SK-N-SH (cell line): ENCODE data around the gene ZBTB7B. TPM values are rescaled to one million over a fixed set of nuclear protein-coding genes. Genes with fewer than 3 reads are reported as not detected.

Experiments used
- CTCF ChIA-PET: fragments of 300-600, 350-600 bp; formaldehyde crosslinking; extraction: SDS; loops from one replicate; lab custom pipeline; 2021; lab: Yijun Ruan, JAX
- POLR2A ChIA-PET: fragments of 350-600 bp; sonication (Branson Sonifier 250); formaldehyde crosslinking; extraction: SDS; loops from one replicate; lab custom pipeline; 2020; ENCODE audit warnings: antibody characterized with exemption, inconsistent platforms; lab: Yijun Ruan, JAX
- DNase-seq: peaks from one replicate; pipeline ENCODE4 v3.0.0; 2012
- H2AFZ ChIP-seq: fragments of 200-600 bp; sonication (generic); 2 replicates; pipeline ENCODE4 v1.8.1; 2016; ENCODE audit warnings: antibody characterized with exemption, mild to moderate bottlenecking, low read depth
- H3F3A ChIP-seq: fragments of 200-600 bp; sonication (generic); replicated peaks from 2 replicates; pipeline ENCODE3; 2016; ENCODE audit warnings: antibody characterized with exemption, mild to moderate bottlenecking; ENCODE audit not compliant: insufficient read depth
- H3K27ac ChIP-seq, 2 experiments: fragments of 200-500 bp in 1 of 2; fragments of 200-600 bp in 1 of 2; sonication (Bioruptor generic) in 1 of 2; sonication (generic), shearing (Covaris generic) in 1 of 2; 2 replicates each; pipeline versions ENCODE4 v1.5.1 to v1.6.1; 2014 to 2016; ENCODE audit warnings: low read depth in 2 of 2, inconsistent platforms in 1 of 2, low read length in 1 of 2, mild to moderate bottlenecking in 1 of 2, mixed read lengths in 1 of 2
- H3K27me3 ChIP-seq: fragments of 200-600 bp; sonication (generic), shearing (Covaris generic); 2 replicates; pipeline ENCODE4 v1.6.1; 2016; ENCODE audit warnings: mixed run types; ENCODE audit not compliant: insufficient read depth
- H3K36me3 ChIP-seq, 2 experiments: fragments of 200-500 bp in 1 of 2; fragments of 200-600 bp in 1 of 2; sonication (Bioruptor generic) in 1 of 2; sonication (generic) in 1 of 2; replicated peaks in 1 of 2; 2 replicates each; pipeline versions ENCODE3 to v1.5.1; 2014 to 2016; ENCODE audit warnings: low read length in 1 of 2, mild to moderate bottlenecking in 1 of 2; ENCODE audit not compliant: insufficient read depth in 2 of 2, control insufficient read depth in 1 of 2
- H3K4me1 ChIP-seq, 2 experiments: fragments of 200-500 bp in 1 of 2; fragments of 200-600 bp in 1 of 2; sonication (Bioruptor generic) in 1 of 2; sonication (generic), shearing (Covaris generic) in 1 of 2; 2 replicates each; pipeline versions ENCODE4 v1.5.1 to v1.6.1; 2014 to 2016; ENCODE audit warnings: low read depth in 1 of 2, low read length in 1 of 2, mixed run types in 1 of 2; ENCODE audit not compliant: insufficient read depth in 2 of 2, control insufficient read depth in 1 of 2
- H3K4me2 ChIP-seq: fragments of 200-600 bp; sonication (generic), shearing (Covaris generic); 2 replicates; pipeline ENCODE4 v1.6.1; 2017; ENCODE audit warnings: mixed run types
- H3K4me3 ChIP-seq, 2 experiments: fragments of 200-500 bp in 1 of 2; fragments of 200-600 bp in 1 of 2; sonication (Bioruptor generic) in 1 of 2; sonication (generic), shearing (Covaris generic) in 1 of 2; 2 replicates each; pipeline versions ENCODE4 v1.5.1 to v1.8.1; 2014 to 2016; ENCODE audit warnings: low read depth in 2 of 2, inconsistent platforms in 1 of 2, low read length in 1 of 2, mild to moderate bottlenecking in 1 of 2, mixed read lengths in 1 of 2, moderate library complexity in 1 of 2
- H3K79me2 ChIP-seq: fragments of 200-600 bp; sonication (generic); 2 replicates; pipeline ENCODE4 v1.8.1; 2017; ENCODE audit warnings: mild to moderate bottlenecking; ENCODE audit not compliant: insufficient read depth
- H3K9ac ChIP-seq: fragments of 200-600 bp; sonication (generic); 2 replicates; pipeline ENCODE4 v1.6.1; 2017; ENCODE audit warnings: mixed run types
- H3K9me2 ChIP-seq: fragments of 200-600 bp; sonication (generic); 2 replicates; pipeline ENCODE4 v1.6.1; 2017; ENCODE audit warnings: mixed run types
- H3K9me3 ChIP-seq: fragments of 200-600 bp; sonication (generic); 2 replicates; pipeline ENCODE4 v1.6.1; 2017; ENCODE audit warnings: mixed run types, mild to moderate bottlenecking, moderate library complexity
- H4K20me1 ChIP-seq: fragments of 200-600 bp; sonication (generic); 2 replicates; pipeline ENCODE4 v1.6.1; 2017; ENCODE audit warnings: mild to moderate bottlenecking, mixed run types; ENCODE audit not compliant: insufficient read depth
- CTCF ChIP-seq: fragments of 200-600 bp; sonication (generic); IDR thresholded peaks from 2 replicates; pipeline ENCODE4 v1.6.1; 2017; ENCODE audit warnings: antibody characterized with exemption, mild to moderate bottlenecking, moderate library complexity
- EZH2phosphoT487 ChIP-seq: fragments of 200-600 bp; sonication (generic); IDR thresholded peaks from 2 replicates; pipeline ENCODE4 v1.6.1; 2017; ENCODE audit warnings: low read depth, mixed run types, mild to moderate bottlenecking, antibody characterized with exemption, moderate library complexity, borderline replicate concordance
- FOXJ3 ChIP-seq: sonication (generic); formaldehyde crosslinking; IDR thresholded peaks from 2 replicates; pipeline ENCODE4 v1.5.1; 2020; ENCODE audit warnings: mild to moderate bottlenecking, missing genetic modification reagents
- JUND ChIP-seq: IDR thresholded peaks from 2 replicates; pipeline ENCODE4 v1.4.0; 2012
- REST ChIP-seq: IDR thresholded peaks from 2 replicates; pipeline ENCODE4 v1.6.1; 2012; ENCODE audit warnings: mild to moderate bottlenecking, low read depth, low read length, moderate library complexity
- RFX5 ChIP-seq: IDR thresholded peaks from 2 replicates; pipeline ENCODE4 v1.6.1; 2012; ENCODE audit warnings: mild to moderate bottlenecking, improper control_type of control experiment, low read length
- SIN3A ChIP-seq: IDR thresholded peaks from 2 replicates; pipeline ENCODE4 v1.6.1; 2012; ENCODE audit warnings: low read depth, mild to moderate bottlenecking, low read length, moderate library complexity, borderline replicate concordance
- WGBS: methylation state at CpG from one replicate; pipeline ENCODE4 v1.1.6; 2017; ENCODE audit warnings: low lambda C conversion rate; 5-methylcytosine and 5-hydroxymethylcytosine counted together
- polyA plus RNA-seq, 3 experiments: library from polyadenylated mRNA; depleted of rRNA; stranded (reverse); fragments of >200 nt; gene quantifications; 2 replicates each; pipeline ENCODE4 v1.2.3, GENCODE V29; 2012

Gene ZBTB7B
- polyA plus RNA-seq, 1 of the 3 experiments (the other 2 are of a cell fraction), result 15.7 TPM

- no peak for TF ChIP-seq REST
- no peak for TF ChIP-seq RFX5
- no peak for TF ChIP-seq SIN3A
- no peak for TF ChIP-seq EZH2phosphoT487
- TF ChIP-seq FOXJ3 (CRISPR knock-in tag), result no peak
- TF ChIP-seq, all 33 proteins: peak for 0
These were observed 5.5 kb upstream of the ZBTB7B start (continued) for GRCh38 chr1:154996966-154997701.

DNA sequence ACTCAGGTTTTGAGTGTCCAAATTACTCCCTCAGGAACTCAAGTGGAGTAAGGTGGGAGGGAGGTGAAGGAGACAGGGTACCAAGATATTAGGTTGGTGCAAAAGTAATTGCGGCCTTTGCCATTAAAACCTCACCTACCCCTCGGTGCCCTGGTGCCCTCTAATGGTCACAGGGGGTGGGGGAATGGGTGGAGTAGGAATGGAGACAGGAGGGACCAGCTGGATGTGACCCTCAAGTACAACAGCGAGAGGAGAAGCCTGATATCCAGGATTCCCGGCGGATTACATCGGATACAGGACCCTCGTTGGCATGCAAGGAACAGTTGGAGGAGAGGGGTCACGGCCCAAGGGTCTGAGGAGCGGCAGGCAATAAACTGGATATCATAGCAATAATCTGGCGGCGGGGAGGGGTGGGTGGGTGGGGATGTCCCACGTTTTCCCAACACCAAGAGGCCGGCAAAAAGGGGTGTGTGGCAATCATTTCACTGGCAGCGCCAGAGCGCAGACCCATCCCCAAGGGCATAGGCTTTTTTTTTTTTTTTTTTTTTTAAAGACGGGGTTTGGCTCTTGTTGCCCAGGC, 4.3 kb upstream of the ZBTB7B start:
- 91% methylated on average over 16 of the region's 16 CpGs for WGBS
- no peak for DNase-seq
- ChIA-PET POLR2A (interaction anchor here (1.1 to 3.0 kb wide), 4 partner anchors 15 to 43 kb away, joined by 3 to 18 read pairs (median 11); partner anchors contain the start of genes FLAD1, PBXIP1, PYGO2 and SHC1), CTCF (interaction anchor here (0.6 to 14.0 kb wide), 29 partner anchors 8 to 517 kb away, joined by 3 to 640 read pairs (median 6); partner anchors contain the start of genes ADAM15, CKS1B, CLK2 and EFNA3)
- TF ChIP-seq JUND (no peak), CTCF (peak; percentile 18)
- H3F3A ChIP-seq, result peaks cover 23% of the 10 kb centered on the region
- H2AFZ ChIP-seq, result no peak overlapping the region
- H3K27me3 ChIP-seq, result no peaks in the 10 kb centered on the region
- no peak overlapping the region for H3K4me3 ChIP-seq
- H3K9ac ChIP-seq, result no peak overlapping the region
- H4K20me1 ChIP-seq, result no peaks in the 10 kb centered on the region
- no peak overlapping the region for H3K27ac ChIP-seq
- no peaks in the 10 kb centered on the region for H3K9me3 ChIP-seq
- H3K36me3 ChIP-seq, result no peaks in the 10 kb centered on the region
- peaks cover 13 to 23% of the 10 kb centered on the region in 2 experiments for H3K4me1 ChIP-seq
- H3K4me2 ChIP-seq, result no peak overlapping the region
- no peaks in the 10 kb centered on the region for H3K9me2 ChIP-seq
- H3K79me2 ChIP-seq, result peaks cover 10% of the 10 kb centered on the region
